ENCODE results near the gene PRTG.

DNA sequence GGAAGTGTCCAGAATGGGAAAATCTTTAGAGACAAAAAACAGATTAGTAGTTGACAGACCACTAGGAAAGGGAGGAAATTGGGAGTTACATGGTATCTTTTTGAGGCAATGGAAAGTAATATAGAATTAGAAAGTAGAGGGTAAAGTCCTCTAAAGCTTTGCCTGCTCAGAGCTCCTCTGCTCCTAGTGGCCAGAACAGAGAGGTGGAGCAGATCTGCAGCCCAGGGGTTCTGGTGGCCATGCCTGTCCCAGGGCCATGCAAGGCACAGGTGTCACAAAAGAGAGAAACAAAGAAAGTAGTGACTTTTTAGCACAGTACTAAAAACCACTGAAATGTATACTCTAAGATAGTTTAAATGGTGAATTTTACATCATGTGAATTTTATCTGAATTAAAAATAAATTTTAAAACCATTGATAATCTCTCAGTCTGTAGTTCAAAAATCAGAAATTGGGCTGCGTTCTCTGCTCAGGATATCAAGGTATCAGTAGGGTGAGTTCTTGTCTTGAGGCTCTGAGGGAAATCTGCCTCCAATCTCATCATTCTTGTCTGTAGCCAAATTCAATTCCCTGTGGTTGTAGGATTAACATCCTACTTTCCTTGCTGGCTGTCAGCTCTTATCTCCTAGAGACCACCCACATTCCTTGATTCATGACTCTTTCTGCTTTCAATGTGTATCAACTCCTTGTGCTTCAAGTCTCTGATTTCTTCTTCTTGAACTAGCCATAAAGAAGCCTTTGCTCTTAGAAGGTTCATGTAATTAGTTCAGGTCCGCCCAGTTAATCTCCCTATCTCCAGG lies 178.4 kb downstream of the PRTG start:
- no peak for TF ChIP-seq MYC (IDR thresholded peaks at IDR 0.05; ENCODE audit: low read depth, low read length)
- TF ChIP-seq, protein P1, sequence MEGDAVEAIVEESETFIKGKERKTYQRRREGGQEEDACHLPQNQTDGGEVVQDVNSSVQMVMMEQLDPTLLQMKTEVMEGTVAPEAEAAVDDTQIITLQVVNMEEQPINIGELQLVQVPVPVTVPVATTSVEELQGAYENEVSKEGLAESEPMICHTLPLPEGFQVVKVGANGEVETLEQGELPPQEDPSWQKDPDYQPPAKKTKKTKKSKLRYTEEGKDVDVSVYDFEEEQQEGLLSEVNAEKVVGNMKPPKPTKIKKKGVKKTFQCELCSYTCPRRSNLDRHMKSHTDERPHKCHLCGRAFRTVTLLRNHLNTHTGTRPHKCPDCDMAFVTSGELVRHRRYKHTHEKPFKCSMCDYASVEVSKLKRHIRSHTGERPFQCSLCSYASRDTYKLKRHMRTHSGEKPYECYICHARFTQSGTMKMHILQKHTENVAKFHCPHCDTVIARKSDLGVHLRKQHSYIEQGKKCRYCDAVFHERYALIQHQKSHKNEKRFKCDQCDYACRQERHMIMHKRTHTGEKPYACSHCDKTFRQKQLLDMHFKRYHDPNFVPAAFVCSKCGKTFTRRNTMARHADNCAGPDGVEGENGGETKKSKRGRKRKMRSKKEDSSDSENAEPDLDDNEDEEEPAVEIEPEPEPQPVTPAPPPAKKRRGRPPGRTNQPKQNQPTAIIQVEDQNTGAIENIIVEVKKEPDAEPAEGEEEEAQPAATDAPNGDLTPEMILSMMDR (IDR thresholded peaks at IDR 0.05; ENCODE audit: low read depth, low read length) = no peak

Data from NB4 (cell line).